ENCODE results near the gene KLHDC7B.

KLHDC7B gene

DNA sequence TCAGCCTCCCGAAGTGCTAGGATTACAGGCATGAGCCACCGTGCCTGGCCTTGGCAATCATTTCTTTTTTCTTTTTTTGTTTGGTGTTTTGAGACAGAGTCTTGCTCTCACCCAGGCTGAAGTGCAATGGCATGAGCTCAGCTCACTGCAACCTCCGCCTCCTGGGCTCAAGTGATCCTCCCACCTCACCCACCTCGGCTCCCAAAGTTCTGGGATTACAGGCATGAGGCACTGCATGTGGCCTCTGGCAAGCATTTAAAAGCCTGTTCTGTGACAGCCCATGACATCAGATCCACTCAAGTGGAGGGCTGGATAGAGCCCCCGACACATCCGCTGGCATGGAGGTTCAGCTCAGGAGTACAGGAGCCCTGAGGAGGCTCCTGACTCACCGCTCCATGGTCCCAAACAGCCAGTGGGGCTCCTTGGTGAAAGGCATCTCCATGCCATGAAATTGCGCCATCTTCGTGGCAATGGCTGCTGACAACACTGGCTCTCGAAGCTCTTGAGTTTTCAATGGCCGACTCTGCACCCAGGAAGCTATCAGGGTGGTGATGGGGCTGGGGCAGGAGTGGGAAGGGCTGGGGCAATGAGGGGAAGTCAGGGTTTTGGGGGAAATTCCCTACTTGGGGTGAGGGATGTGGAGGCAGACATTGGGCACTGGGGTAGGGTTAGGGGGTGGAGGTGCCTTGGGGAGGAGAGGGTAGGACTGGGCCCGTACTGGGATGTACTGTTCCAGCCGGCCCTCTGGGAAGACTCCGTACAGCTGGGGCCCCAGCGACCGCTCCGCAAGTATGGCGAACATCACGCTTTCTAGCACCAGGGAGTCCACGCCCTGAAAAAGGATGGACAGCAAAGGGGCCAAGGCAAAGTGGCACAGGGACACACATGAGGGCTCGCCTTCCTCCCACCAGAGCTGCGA lies 35.6 kb downstream of the KLHDC7B start:
- peak overlapping the region; percentile 89 for H3K27ac ChIP-seq
- TF ChIP-seq, protein P1, sequence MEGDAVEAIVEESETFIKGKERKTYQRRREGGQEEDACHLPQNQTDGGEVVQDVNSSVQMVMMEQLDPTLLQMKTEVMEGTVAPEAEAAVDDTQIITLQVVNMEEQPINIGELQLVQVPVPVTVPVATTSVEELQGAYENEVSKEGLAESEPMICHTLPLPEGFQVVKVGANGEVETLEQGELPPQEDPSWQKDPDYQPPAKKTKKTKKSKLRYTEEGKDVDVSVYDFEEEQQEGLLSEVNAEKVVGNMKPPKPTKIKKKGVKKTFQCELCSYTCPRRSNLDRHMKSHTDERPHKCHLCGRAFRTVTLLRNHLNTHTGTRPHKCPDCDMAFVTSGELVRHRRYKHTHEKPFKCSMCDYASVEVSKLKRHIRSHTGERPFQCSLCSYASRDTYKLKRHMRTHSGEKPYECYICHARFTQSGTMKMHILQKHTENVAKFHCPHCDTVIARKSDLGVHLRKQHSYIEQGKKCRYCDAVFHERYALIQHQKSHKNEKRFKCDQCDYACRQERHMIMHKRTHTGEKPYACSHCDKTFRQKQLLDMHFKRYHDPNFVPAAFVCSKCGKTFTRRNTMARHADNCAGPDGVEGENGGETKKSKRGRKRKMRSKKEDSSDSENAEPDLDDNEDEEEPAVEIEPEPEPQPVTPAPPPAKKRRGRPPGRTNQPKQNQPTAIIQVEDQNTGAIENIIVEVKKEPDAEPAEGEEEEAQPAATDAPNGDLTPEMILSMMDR (conservative IDR thresholded peaks at IDR 0.05): no peak

DNA sequence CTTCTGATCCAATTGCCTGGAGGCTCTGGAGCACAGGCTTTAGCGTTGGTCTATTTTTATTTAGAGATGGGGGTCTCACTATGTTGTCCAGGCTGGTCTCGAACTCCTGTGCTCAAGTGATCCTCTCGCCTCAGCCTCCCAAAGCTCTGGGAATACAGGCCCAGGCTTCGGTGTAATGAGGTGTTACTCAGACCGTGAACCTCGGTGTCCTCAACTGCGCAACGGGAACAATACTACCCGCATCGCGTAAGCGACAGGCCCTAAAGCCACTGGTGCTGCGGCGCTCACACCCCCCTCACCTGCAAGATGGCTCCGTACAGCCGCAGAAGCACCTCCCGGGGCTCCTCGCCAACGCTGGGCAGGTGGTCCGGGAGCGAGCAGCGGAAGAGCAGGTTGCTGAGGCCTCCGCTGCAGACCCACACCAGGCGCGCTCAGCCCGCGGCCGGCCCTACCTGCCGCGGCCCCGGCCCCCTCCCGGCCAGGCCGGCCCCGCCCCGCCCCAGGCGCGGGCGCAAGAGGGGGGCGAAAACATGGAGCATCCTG lies 36.3 kb downstream of the KLHDC7B start:
- TF ChIP-seq, protein P1 (conservative IDR thresholded peaks at IDR 0.05): no peak
- peak overlapping the region; percentile 89 for H3K27ac ChIP-seq

DNA sequence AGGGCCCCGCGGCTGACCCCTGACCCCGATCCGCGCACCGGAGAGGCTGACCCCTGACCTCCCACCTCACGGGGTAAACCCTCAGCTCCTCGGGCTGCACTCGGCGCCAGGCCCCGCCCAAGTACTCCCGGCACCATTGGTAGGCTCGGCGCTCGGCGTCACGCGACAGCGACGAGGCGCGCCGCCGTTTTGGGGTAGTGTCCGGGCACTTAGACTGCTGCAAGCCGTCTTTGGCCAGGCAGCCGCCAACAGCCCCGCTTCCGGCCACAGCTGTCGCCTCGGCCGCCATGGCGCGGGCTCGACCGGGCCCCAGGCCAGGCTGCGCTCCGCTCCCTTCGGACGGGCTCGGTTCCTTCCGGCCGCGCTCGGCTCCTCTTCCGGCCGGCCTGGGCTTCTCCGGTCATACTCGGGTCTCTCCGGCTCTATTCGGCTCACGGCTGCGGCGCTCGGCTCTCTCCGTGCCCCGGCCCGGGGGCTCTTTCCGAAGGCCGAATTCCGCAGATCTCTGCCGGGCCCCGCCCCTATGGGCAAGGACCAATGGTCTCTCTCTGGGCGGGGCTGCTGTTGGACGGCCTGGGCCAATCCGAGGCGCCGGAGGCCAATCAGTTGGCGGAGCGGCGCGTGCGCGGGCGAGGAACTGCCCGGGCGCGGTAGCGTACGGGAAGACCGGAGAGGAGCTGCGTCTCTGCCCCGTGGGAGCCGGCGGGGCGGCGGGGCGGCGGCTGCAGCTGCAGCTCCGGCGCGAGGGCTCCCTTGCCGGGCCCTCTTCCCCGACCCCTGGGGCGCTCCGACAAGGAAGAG lies 37.0 kb downstream of the KLHDC7B start, which contains the start of gene CHKB:
Gene CHKB, minus strand, starts transcription at position 357 of the 801 bp plus-strand sequence. Its CDS starts 68 bp downstream, at position 289.
- TF ChIP-seq, protein P1 (conservative IDR thresholded peaks at IDR 0.05): no peak
- H3K27ac ChIP-seq: peak within 1 kb of the TSS; percentile 89

DNA sequence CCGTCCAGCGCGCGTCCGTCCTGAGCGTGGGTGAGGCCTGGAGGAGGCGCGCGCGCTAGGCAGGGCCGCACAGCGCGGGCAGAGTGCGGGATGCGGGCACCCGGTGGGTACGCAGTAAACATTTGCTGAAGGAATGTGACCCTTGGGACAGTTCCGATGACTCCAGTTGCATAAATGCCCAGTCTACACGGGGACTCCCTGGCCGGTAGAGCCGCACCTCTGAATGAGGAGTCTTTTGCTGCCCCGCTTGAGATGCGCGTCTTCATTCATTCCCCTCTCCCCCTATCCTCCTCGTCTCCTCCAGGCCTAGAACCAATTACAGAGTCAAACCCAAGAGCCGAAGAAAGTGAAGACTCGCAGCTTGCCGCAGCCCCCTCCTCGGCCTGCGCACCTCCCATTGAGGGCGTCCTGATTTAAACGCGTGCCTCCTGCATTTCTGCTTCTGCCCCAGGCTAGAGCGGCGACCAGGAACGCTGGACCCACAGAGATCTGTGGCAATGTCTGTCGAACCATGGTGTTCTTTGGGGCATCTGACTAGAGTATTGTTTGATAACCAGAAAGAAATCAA lies 37.7 kb downstream of the KLHDC7B start:
- TF ChIP-seq, protein P1 (conservative IDR thresholded peaks at IDR 0.05): no peak
- H3K27ac ChIP-seq: peak overlapping the region; percentile 89

DNA sequence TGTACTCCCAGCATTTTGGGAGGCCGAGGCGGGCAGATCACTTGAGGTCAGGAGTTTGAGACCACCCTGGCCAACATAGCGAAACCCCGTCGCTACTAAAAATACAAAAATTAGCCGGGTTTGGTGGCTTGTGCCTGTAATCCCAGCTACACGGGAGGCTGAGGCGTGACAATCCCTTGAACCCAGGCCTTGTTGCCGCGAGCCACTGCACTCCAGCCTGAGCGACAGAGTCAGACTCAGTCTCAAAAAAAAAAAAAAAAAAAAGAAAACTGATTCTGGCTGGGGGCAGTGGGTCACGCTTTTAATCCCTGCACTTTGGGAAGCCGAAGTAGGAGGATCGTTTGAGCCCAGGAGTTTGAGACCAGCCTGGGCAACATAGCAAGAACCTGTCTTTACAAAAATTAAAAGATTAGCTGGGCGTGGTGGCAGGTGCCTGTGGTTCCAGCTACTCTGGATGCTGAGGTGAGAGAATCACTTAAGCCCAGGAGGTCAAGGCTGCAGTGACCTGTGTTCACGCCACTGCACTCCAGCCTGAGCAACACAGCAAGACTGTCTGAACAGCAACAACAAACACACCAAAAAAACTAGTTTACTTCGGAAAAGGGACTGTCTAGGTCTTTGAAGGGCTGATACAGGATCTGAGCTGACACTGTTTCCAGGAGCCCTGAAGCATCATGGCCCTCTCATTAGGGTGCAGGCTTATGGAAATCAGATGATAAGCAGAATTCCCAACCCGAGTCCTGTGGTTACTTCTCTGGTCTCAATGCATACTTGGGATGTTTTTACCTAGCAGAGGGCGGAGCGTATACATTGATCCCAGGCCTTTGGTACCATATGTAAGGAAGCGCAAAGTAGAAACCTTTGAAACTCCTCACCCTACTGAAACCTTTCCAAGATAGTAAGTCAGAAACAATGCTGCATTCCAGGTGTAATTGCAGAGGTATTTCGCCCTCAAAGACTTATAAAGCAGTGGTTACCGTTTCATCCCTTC lies 38.7 kb downstream of the KLHDC7B start:
- TF ChIP-seq, protein P1 (conservative IDR thresholded peaks at IDR 0.05): no peak

DNA sequence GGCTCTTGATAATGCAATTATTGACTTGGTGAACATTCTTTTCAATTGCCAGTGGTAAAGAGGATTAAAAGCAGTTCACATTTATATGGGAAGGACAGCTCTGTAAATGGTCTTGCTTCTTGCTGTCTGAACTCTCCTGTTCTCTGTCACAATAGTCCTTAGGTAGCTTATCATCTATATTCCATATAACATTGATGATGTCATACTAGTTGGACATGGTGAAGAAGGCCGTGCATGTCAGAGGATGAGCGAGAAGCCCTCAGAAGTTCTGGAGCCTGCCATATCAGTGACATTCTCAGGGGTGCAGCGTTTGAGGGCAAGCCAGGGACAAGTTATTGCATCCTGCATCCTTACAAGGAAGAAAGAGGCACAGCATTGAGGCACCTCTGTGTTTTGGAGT lies 39.5 kb downstream of the KLHDC7B start:
- TF ChIP-seq, protein P1 (conservative IDR thresholded peaks at IDR 0.05): no peak

More for the DNA sequence above, 38.7 kb downstream of the KLHDC7B start:
- H3K27ac ChIP-seq: no peak overlapping the region

More for the DNA sequence above, 39.5 kb downstream of the KLHDC7B start:
- no peak overlapping the region for H3K27ac ChIP-seq
